Panc1 (cell line): Measurements from ENCODE around the gene TBC1D7. TPM values are rescaled to one million over a fixed set of nuclear protein-coding genes. Genes with fewer than 3 reads are reported as not detected.
A peak's percentile ranks its signal among the peaks of the same experiment; 100 is the strongest.
"Not testable (repeated sequence)": the region's sequence is repeated elsewhere in the genome, so short reads cannot be mapped to it uniquely, and the experiment has no call there.

Experiments used
- ATAC-seq: fragments of 200-7000 bp; cut with Tn5 transposase; 2 replicates; pipeline ENCODE4 v1.9.1; 2020; ENCODE audit warnings: mild to moderate bottlenecking, moderate library complexity
- BruUV-seq: library from RNA; stranded (reverse); fragments of 400-500 nt; replicated peaks from 2 replicates; lab custom pipeline; 2021; lab: Mats Ljungman, UMichigan
- CTCF ChIA-PET: fragments of 300-600 bp; sonication (Branson Sonifier 250); formaldehyde crosslinking; loops from one replicate; lab custom pipeline; 2022; ENCODE audit warnings: antibody characterized with exemption; lab: Charles Lee
- POLR2A ChIA-PET: fragments of 300-600 bp; sonication (Branson Sonifier 250); formaldehyde crosslinking; loops from one replicate; lab custom pipeline; 2022; ENCODE audit warnings: antibody characterized with exemption; lab: Charles Lee
- DNase-seq: peaks from one replicate; pipeline ENCODE4 v3.0.0-alpha.2; 2010; ENCODE audit warnings: low read depth, low spot score
- H3K27ac ChIP-seq: 2 replicates; pipeline ENCODE4 v1.5.1; 2011; ENCODE audit warnings: mild to moderate bottlenecking, low read length, inconsistent platforms
- H3K27me3 ChIP-seq: fragments of 200-500 bp; sonication (Bioruptor generic); 2 replicates; pipeline ENCODE4 v1.6.0; 2014; ENCODE audit warnings: low read length, inconsistent platforms; ENCODE audit not compliant: control insufficient read depth, insufficient read depth
- H3K36me3 ChIP-seq: fragments of 200-500 bp; sonication (Bioruptor generic); 2 replicates; pipeline ENCODE4 v1.5.1; 2014; ENCODE audit warnings: inconsistent platforms, mild to moderate bottlenecking, low read length, moderate library complexity; ENCODE audit not compliant: control insufficient read depth, insufficient read depth
- H3K4me1 ChIP-seq: 2 replicates; pipeline ENCODE4 v1.5.1; 2011; ENCODE audit warnings: inconsistent platforms, mild to moderate bottlenecking, low read length, moderate library complexity; ENCODE audit not compliant: control insufficient read depth, insufficient read depth
- H3K4me3 ChIP-seq, 2 experiments: 2 replicates each; pipeline ENCODE4 v1.5.1; 2011 to 2012; ENCODE audit warnings: low read depth in 2 of 2, low read length in 2 of 2, mild to moderate bottlenecking in 2 of 2, inconsistent platforms in 1 of 2, moderate library complexity in 1 of 2
- H3K9me3 ChIP-seq: fragments of 200-500 bp; sonication (Bioruptor generic); 2 replicates; pipeline ENCODE4 v1.5.1; 2014; ENCODE audit warnings: low read depth, mild to moderate bottlenecking, inconsistent platforms, low read length, moderate library complexity; ENCODE audit not compliant: control insufficient read depth, insufficient read depth
- POLR2AphosphoS5 ChIP-seq: IDR thresholded peaks from 2 replicates; pipeline ENCODE4 v1.6.1; 2012; ENCODE audit warnings: mild to moderate bottlenecking, low read depth, low read length, moderate library complexity
- SIN3A ChIP-seq: IDR thresholded peaks from 2 replicates; pipeline ENCODE4 v1.6.1; 2012; ENCODE audit warnings: low read depth, mild to moderate bottlenecking, low read length, moderate library complexity, borderline replicate concordance; ENCODE audit not compliant: insufficient read depth
- TCF7L2 ChIP-seq: IDR thresholded peaks from 2 replicates; pipeline ENCODE4 v1.6.1; 2011; ENCODE audit warnings: mild to moderate bottlenecking, low read depth, low read length, inconsistent platforms
- in situ Hi-C: cut with HindIII; loops from 2 replicates; pipeline ENCODE4 v1.10.0; 2016; ENCODE audit warnings: low sequenced_read_pairs, low pct_unique_long_range_greater_than_20kb
- intact Hi-C: fragments of 100-400 bp; cut with micrococcal nuclease; formaldehyde crosslinking; loops from one replicate; pipeline ENCODE4 v1.10.0; 2022; ENCODE audit not compliant: unreplicated experiment
- total RNA-seq: library from RNA; stranded (reverse); gene quantifications from one replicate; pipeline ENCODE4 v1.2.1, GENCODE V29; 2021; ENCODE audit not compliant: unreplicated experiment
- TF ChIP-seq, protein P1 (sequence below): fragments of 450-650 bp; IDR thresholded peaks from 2 replicates; pipeline ENCODE4 v1.5.1; 2017; ENCODE audit warnings: mild to moderate bottlenecking
- TF ChIP-seq, protein P2 (sequence below), 2 experiments: IDR thresholded peaks; 2 replicates each; pipeline ENCODE4 v1.6.1; 2011 to 2012; ENCODE audit warnings: low read depth in 2 of 2, control low read depth in 1 of 2, low read length in 1 of 2, mild to moderate bottlenecking in 1 of 2, moderate library complexity in 1 of 2; ENCODE audit not compliant: insufficient read depth in 1 of 2

Gene TBC1D7
- total RNA-seq, 1 experiment from 2014 or later = 27.0 TPM

DNA sequence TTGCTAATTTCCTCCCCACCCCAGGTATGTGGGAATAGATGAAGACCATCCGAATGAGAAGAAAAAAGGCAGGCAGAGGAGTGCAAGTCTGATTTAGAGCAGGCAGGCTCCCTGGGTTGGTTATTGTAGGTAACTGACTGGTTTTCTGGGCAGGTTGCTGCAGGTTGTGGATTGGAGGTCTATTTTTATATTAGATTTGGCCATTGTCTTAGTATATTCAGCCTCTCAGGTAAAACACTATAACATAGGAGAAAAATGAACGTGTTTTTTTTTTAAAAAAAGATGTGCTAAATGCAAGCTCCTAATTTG is 492 bp upstream of the TBC1D7 start:
- H3K9me3 ChIP-seq = no peaks in the 10 kb centered on the region
- peak; percentile 5 for ATAC-seq
- TF ChIP-seq POLR2AphosphoS5 (no peak), TCF7L2 (no peak), SIN3A (no peak)
- TF ChIP-seq, protein P1, sequence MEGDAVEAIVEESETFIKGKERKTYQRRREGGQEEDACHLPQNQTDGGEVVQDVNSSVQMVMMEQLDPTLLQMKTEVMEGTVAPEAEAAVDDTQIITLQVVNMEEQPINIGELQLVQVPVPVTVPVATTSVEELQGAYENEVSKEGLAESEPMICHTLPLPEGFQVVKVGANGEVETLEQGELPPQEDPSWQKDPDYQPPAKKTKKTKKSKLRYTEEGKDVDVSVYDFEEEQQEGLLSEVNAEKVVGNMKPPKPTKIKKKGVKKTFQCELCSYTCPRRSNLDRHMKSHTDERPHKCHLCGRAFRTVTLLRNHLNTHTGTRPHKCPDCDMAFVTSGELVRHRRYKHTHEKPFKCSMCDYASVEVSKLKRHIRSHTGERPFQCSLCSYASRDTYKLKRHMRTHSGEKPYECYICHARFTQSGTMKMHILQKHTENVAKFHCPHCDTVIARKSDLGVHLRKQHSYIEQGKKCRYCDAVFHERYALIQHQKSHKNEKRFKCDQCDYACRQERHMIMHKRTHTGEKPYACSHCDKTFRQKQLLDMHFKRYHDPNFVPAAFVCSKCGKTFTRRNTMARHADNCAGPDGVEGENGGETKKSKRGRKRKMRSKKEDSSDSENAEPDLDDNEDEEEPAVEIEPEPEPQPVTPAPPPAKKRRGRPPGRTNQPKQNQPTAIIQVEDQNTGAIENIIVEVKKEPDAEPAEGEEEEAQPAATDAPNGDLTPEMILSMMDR = no peak
- TF ChIP-seq, protein P2, sequence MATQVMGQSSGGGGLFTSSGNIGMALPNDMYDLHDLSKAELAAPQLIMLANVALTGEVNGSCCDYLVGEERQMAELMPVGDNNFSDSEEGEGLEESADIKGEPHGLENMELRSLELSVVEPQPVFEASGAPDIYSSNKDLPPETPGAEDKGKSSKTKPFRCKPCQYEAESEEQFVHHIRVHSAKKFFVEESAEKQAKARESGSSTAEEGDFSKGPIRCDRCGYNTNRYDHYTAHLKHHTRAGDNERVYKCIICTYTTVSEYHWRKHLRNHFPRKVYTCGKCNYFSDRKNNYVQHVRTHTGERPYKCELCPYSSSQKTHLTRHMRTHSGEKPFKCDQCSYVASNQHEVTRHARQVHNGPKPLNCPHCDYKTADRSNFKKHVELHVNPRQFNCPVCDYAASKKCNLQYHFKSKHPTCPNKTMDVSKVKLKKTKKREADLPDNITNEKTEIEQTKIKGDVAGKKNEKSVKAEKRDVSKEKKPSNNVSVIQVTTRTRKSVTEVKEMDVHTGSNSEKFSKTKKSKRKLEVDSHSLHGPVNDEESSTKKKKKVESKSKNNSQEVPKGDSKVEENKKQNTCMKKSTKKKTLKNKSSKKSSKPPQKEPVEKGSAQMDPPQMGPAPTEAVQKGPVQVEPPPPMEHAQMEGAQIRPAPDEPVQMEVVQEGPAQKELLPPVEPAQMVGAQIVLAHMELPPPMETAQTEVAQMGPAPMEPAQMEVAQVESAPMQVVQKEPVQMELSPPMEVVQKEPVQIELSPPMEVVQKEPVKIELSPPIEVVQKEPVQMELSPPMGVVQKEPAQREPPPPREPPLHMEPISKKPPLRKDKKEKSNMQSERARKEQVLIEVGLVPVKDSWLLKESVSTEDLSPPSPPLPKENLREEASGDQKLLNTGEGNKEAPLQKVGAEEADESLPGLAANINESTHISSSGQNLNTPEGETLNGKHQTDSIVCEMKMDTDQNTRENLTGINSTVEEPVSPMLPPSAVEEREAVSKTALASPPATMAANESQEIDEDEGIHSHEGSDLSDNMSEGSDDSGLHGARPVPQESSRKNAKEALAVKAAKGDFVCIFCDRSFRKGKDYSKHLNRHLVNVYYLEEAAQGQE (IDR thresholded peaks at IDR 0.05; ENCODE audit: insufficient read depth in 1 of 2, low read depth in 2 of 2, low read length in 1 of 2) = no peak
- peaks cover 11% of the 10 kb centered on the region; the same call in 1 of the 2 replicates for H3K4me1 ChIP-seq
- in situ Hi-C loops (no loop called here), intact Hi-C loops (no loop called here)
- POLR2A ChIA-PET = no interaction called here
- DNase-seq = no peak
- TSS peak; percentile 91 for BruUV-seq
- CTCF ChIA-PET = no interaction called here
- H3K36me3 ChIP-seq = peaks cover 3% of the 10 kb centered on the region; the same call in 1 of the 2 replicates
- peak overlapping the region; percentile 95 for H3K27ac ChIP-seq
- 0 out of 2 replicates have a peak, but pooled peaks cover 3% of the 10 kb centered on the region for H3K27me3 ChIP-seq
- peak overlapping the region; percentile 72 to 79 for H3K4me3 ChIP-seq

DNA sequence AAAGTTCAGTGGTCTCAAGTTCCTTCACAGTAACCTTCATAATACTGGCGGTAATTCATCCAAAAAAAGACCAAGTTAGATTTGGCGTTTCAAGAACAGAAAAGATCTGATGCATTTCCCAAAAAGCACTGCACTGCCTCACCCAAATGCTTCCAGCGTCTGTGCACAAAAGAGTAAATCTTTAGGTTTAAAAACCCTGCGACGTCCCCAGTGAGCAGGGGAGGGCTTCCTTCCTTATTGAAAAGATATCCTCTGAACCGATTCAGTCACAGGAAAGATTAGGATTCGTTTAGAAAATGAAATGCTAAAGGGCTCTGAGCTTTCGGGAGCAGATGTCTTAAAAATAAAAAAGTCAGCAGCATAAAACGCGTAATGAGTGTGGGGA is 654 bp downstream of the TBC1D7 start:
- Histone ChIP-seq H3K4me3 (peak overlapping the region; percentile 72 to 79), H3K4me1 (peaks cover 11% of the 10 kb centered on the region; the same call in 1 of the 2 replicates), H3K36me3 (peaks cover 3% of the 10 kb centered on the region; the same call in 1 of the 2 replicates), H3K27ac (peak overlapping the region; percentile 95), H3K9me3 (no peaks in the 10 kb centered on the region), H3K27me3 (0 out of 2 replicates have a peak, but pooled peaks cover 3% of the 10 kb centered on the region)
- TF ChIP-seq TCF7L2 (no peak), POLR2AphosphoS5 (no peak), SIN3A (no peak)
- TF ChIP-seq, protein P1 = no peak
- TF ChIP-seq, protein P2 (IDR thresholded peaks at IDR 0.05; ENCODE audit: insufficient read depth in 1 of 2, low read depth in 2 of 2, low read length in 1 of 2) = no peak
- ChIA-PET CTCF (no interaction called here), POLR2A (no interaction called here)
- BruUV-seq = no TSS peak
- no peak for DNase-seq
- in situ Hi-C loops (no loop called here), intact Hi-C loops (no loop called here)
- no peak; the same call in 1 of the 2 replicates for ATAC-seq

DNA sequence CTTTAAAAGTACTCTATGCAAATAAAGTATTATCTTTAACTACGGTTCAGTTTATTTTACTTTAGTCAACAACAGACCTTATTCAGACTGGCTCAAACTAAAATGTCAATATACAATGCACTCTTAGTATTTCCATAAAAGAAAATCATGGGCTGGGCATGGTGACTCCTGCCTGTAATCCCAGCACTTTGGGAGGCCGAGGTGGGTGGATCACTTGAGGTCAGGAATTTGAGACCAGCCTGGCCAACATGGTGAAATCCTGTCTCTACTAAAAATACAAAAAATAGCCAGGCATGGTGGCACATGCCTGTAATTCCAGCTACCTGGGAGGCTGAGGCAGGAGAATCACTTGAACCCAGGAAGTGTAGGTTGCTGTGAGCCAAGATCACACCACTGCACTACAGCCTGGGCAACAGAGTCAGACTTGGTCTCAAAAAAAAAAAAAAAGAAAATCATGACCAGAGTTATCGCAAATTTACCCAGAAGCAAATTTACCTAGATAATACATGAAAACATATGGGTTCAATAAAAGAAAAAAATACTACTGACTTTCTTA is 2.2 kb downstream of the TBC1D7 start:
- intact Hi-C loops, H3K36me3 ChIP-seq, CTCF ChIA-PET, H3K9me3 ChIP-seq, in situ Hi-C loops, H3K27ac ChIP-seq, H3K4me3 ChIP-seq, DNase-seq, ATAC-seq, BruUV-seq, H3K27me3 ChIP-seq, POLR2A ChIA-PET: not testable (repeated sequence)
- peaks cover 11% of the 10 kb centered on the region; the same call in 1 of the 2 replicates for H3K4me1 ChIP-seq
